ENCODE measurements around the gene ZBTB42.

The ZBTB42 gene

GRCh38 chr14:104800771-104801519 is at the start of gene ZBTB42:
ZBTB42 (plus strand) TSS chr14:104801101; CDS start chr14:104801198, 97 bp downstream.
- peak; percentile 39 to 56 for DNase-seq (ENCODE audit: low read depth in 2 of 2)

- DNase-seq (ENCODE audit: low read depth in 2 of 2), result no peak
Observed at GRCh38 chr14:104751539-104752422, 49.1 kb upstream of the ZBTB42 start.

- DNase-seq (ENCODE audit: low read depth in 2 of 2), result no peak
Observed at GRCh38 chr14:104752423-104752734, 48.5 kb upstream of the ZBTB42 start.

- DNase-seq (ENCODE audit: low read depth in 2 of 2), result peak; percentile 100
Observed at GRCh38 chr14:104752735-104753527, 48.0 kb upstream of the ZBTB42 start, which contains the start of gene SIVA1. SIVA1 (plus strand) TSS chr14:104753147; CDS start chr14:104753202, 55 bp downstream.

GRCh38 chr14:104753528-104754212 is 47.2 kb upstream of the ZBTB42 start:
- no peak for DNase-seq (ENCODE audit: low read depth in 2 of 2)

- DNase-seq (ENCODE audit: low read depth in 2 of 2), result no peak
Observed at GRCh38 chr14:104754213-104754851, 46.6 kb upstream of the ZBTB42 start.

GRCh38 chr14:104755621-104756020 is 45.3 kb upstream of the ZBTB42 start:
- no peak for DNase-seq (ENCODE audit: low read depth in 2 of 2)

GRCh38 chr14:104756477-104757237 is 44.2 kb upstream of the ZBTB42 start:
- DNase-seq (ENCODE audit: low read depth in 2 of 2), result no peak

- DNase-seq (ENCODE audit: low read depth in 2 of 2), result no peak
Observed at GRCh38 chr14:104757238-104757585, 43.7 kb upstream of the ZBTB42 start.

- DNase-seq (ENCODE audit: low read depth in 2 of 2), result no peak
Observed at GRCh38 chr14:104757681-104758392, 43.1 kb upstream of the ZBTB42 start.

- no peak for DNase-seq (ENCODE audit: low read depth in 2 of 2)
Observed at GRCh38 chr14:104758981-104759969, 41.6 kb upstream of the ZBTB42 start.

- no peak for DNase-seq (ENCODE audit: low read depth in 2 of 2)
Observed at GRCh38 chr14:104765517-104765916, 35.4 kb upstream of the ZBTB42 start.

GRCh38 chr14:104766256-104766862 is 34.5 kb upstream of the ZBTB42 start:
- no peak for DNase-seq (ENCODE audit: low read depth in 2 of 2)

- no peak for DNase-seq (ENCODE audit: low read depth in 2 of 2)
Observed at GRCh38 chr14:104766863-104767633, 33.9 kb upstream of the ZBTB42 start.

- no peak for DNase-seq (ENCODE audit: low read depth in 2 of 2)
Observed at GRCh38 chr14:104767634-104767918, 33.3 kb upstream of the ZBTB42 start.

GRCh38 chr14:104768437-104769323 is 32.2 kb upstream of the ZBTB42 start:
- DNase-seq (ENCODE audit: low read depth in 2 of 2), result peak; percentile 78 to 92

Data from stimulated activated CD4-positive, alpha-beta T cell treated with anti-CD3 and anti-CD28 coated beads, Interleukin-12 subunit alpha, Interleukin-12 subunit beta, amount 100 ng/mL, for 24 hours (primary cell).